SK-N-MC (cell line): Measurements from ENCODE around the gene BTRC.
A peak's percentile ranks its signal among the peaks of the same experiment; 100 is the strongest.
"Not testable (repeated sequence)": the region's sequence is repeated elsewhere in the genome, so short reads cannot be mapped to it uniquely, and the experiment has no call there.

Experiments
- DNase-seq: peaks from one replicate; pipeline ENCODE4 v3.0.0-alpha.2; 2011; ENCODE audit warnings: low read depth, low spot score
- H3K27ac ChIP-seq: fragments of 200-600 bp; sonication (generic); 2 replicates; pipeline ENCODE4 v1.5.1; 2016; ENCODE audit warnings: mixed run types
- H3K36me3 ChIP-seq: fragments of 200-600 bp; sonication (generic); 2 replicates; pipeline ENCODE4 v1.6.1; 2017; ENCODE audit warnings: antibody characterized with exemption, low read length, mixed read lengths; ENCODE audit not compliant: insufficient read depth
- H3K4me3 ChIP-seq: fragments of 200-600 bp; sonication (generic); 2 replicates; pipeline ENCODE4 v1.5.1; 2016
- H3K9ac ChIP-seq: fragments of 200-600 bp; sonication (generic); 2 replicates; pipeline ENCODE4 v1.8.0; 2017; ENCODE audit warnings: mixed run types, mixed read lengths; ENCODE audit not compliant: insufficient read length
- H3K9me3 ChIP-seq: fragments of 200-600 bp; sonication (generic); 2 replicates; pipeline ENCODE4 v1.6.1; 2017; ENCODE audit warnings: low read depth, mild to moderate bottlenecking, antibody characterized with exemption, low read length, moderate library complexity, mixed read lengths
- EZH2 ChIP-seq: fragments of 200-600 bp; sonication (generic); IDR thresholded peaks from one replicate; pipeline ENCODE4 v1.6.1; 2017; ENCODE audit warnings: antibody characterized with exemption
- FOXP2 ChIP-seq: optimal IDR thresholded peaks from 2 replicates; pipeline ENCODE3; 2011; ENCODE audit warnings: mild to moderate bottlenecking, moderate library complexity; ENCODE audit not compliant: insufficient read depth; ENCODE audit errors: extremely low read length, control extremely low read depth
- POLR2AphosphoS5 ChIP-seq: IDR thresholded peaks from 2 replicates; pipeline ENCODE4 v1.6.1; 2012; ENCODE audit warnings: mild to moderate bottlenecking, low read depth, low read length, borderline replicate concordance

BTRC gene

GRCh38 chr10:101588879-101589278 is 234.9 kb downstream of the BTRC start:
- H3K4me3 ChIP-seq = peak overlapping the region; percentile 85
- no peak overlapping the region for H3K27ac ChIP-seq
- no peak for DNase-seq
- H3K9me3 ChIP-seq = no peaks in the 10 kb centered on the region
- no peaks in the 10 kb centered on the region for H3K36me3 ChIP-seq
- no peak overlapping the region for H3K9ac ChIP-seq
- TF ChIP-seq FOXP2 (no peak), EZH2 (no peak), POLR2AphosphoS5 (no peak)

GRCh38 chr10:101593331-101593730 is 239.4 kb downstream of the BTRC start:
- not testable (repeated sequence) for H3K9me3 ChIP-seq, H3K4me3 ChIP-seq, DNase-seq, H3K9ac ChIP-seq, H3K27ac ChIP-seq, H3K36me3 ChIP-seq

GRCh38 chr10:101595591-101596433 is 241.8 kb downstream of the BTRC start:
- Histone ChIP-seq H3K36me3 (no peaks in the 10 kb centered on the region), H3K9me3 (no peaks in the 10 kb centered on the region), H3K27ac (no peak overlapping the region), H3K9ac (no peak overlapping the region), H3K4me3 (no peak overlapping the region)
- no peak for DNase-seq
- TF ChIP-seq FOXP2 = no peak
- TF ChIP-seq EZH2 = no peak
- TF ChIP-seq POLR2AphosphoS5 = no peak

- Histone ChIP-seq H3K27ac (no peak overlapping the region), H3K36me3 (no peaks in the 10 kb centered on the region), H3K9ac (no peak overlapping the region), H3K4me3 (no peak overlapping the region), H3K9me3 (no peaks in the 10 kb centered on the region)
- no peak for DNase-seq
- TF ChIP-seq EZH2 = no peak
- no peak for TF ChIP-seq FOXP2
- TF ChIP-seq POLR2AphosphoS5 = no peak
These were observed 243.3 kb downstream of the BTRC start for GRCh38 chr10:101597091-101597900.

- H3K27ac ChIP-seq = no peak overlapping the region
- H3K9me3 ChIP-seq = no peaks in the 10 kb centered on the region
- no peaks in the 10 kb centered on the region for H3K36me3 ChIP-seq
- TF ChIP-seq POLR2AphosphoS5 (no peak), FOXP2 (no peak), EZH2 (no peak)
- no peak overlapping the region for H3K9ac ChIP-seq
- no peak for DNase-seq
- H3K4me3 ChIP-seq = no peak overlapping the region
These were observed 247.6 kb downstream of the BTRC start for GRCh38 chr10:101601541-101601940.

GRCh38 chr10:101602761-101603398 is 248.9 kb downstream of the BTRC start:
- no peak overlapping the region for H3K9ac ChIP-seq
- H3K4me3 ChIP-seq = no peak overlapping the region
- no peaks in the 10 kb centered on the region for H3K36me3 ChIP-seq
- DNase-seq = no peak
- H3K9me3 ChIP-seq = no peaks in the 10 kb centered on the region
- H3K27ac ChIP-seq = no peak overlapping the region
- TF ChIP-seq POLR2AphosphoS5 = no peak
- TF ChIP-seq EZH2 = no peak
- no peak for TF ChIP-seq FOXP2
